HCT116 (cell line): ENCODE measurements around the gene KCNA2. TPM values are rescaled to one million over a fixed set of nuclear protein-coding genes. Genes with fewer than 3 reads are reported as not detected.

Experiments used
- ATAC-seq: fragments of 200-7000 bp; cut with Tn5 transposase; 2 replicates; pipeline ENCODE4 v1.9.1; 2020; ENCODE audit warnings: mild to moderate bottlenecking, moderate library complexity
- BruUV-seq: library from RNA; stranded (reverse); fragments of 400-500 nt; replicated peaks from 2 replicates; lab custom pipeline; 2021; lab: Mats Ljungman, UMichigan
- CTCF ChIA-PET: fragments of 300-600 bp; sonication (Branson Sonifier 250); formaldehyde crosslinking; loops from one replicate; lab custom pipeline; 2021; ENCODE audit warnings: antibody characterized with exemption; lab: Charles Lee
- POLR2A ChIA-PET: fragments of 300-600, 350-600 bp; sonication (Branson Sonifier 250); formaldehyde crosslinking; loops from one replicate; lab custom pipeline; 2021; ENCODE audit warnings: antibody characterized with exemption; lab: Charles Lee
- RAD21 ChIA-PET, 2 experiments: fragments of 300-600 bp; sonication (Branson Sonifier 250); formaldehyde crosslinking; loops; one replicate each; lab custom pipeline; 2023; ENCODE audit warnings: low total read pairs in 2 of 2; ENCODE audit not compliant: uncharacterized antibody in 2 of 2, unreplicated experiment in 2 of 2, low non-redundant PET in 1 of 2; lab: Charles Lee
- DNase-seq: peaks from one replicate; pipeline ENCODE4 v3.0.0-alpha.2; 2010; ENCODE audit warnings: low read depth, low spot score
- H2AFZ ChIP-seq: fragments of 200-600 bp; shearing (Covaris generic), sonication (generic); 2 replicates; pipeline ENCODE4 v1.6.1; 2017; ENCODE audit warnings: low read depth, mixed run types, mixed read lengths, antibody characterized with exemption, low read length; ENCODE audit not compliant: poor library complexity, severe bottlenecking
- H3K27ac ChIP-seq: 2 replicates; pipeline ENCODE4 v1.5.1; 2012; ENCODE audit warnings: low read depth, low read length
- H3K27me3 ChIP-seq: fragments of 200-600 bp; sonication (generic); 2 replicates; pipeline ENCODE4 v1.6.1; 2016; ENCODE audit warnings: mixed run types, low read length, mixed read lengths; ENCODE audit not compliant: insufficient read depth
- H3K36me3 ChIP-seq, 2 experiments: fragments of 200-500 bp in 1 of 2; fragments of 200-600 bp in 1 of 2; sonication (Bioruptor generic) in 1 of 2; sonication (generic) in 1 of 2; 2 replicates each; pipeline versions ENCODE4 v1.5.1 to v1.6.1; 2014 to 2016; ENCODE audit warnings: low read length in 2 of 2, inconsistent platforms in 1 of 2, mixed read lengths in 1 of 2, mixed run types in 1 of 2; ENCODE audit not compliant: insufficient read depth in 2 of 2, control insufficient read depth in 1 of 2
- H3K4me1 ChIP-seq, 2 experiments: fragments of 200-600 bp in 1 of 2; sonication (generic) in 1 of 2; 2 replicates each; pipeline versions ENCODE4 v1.5.1 to v1.6.1; 2012 to 2017; ENCODE audit warnings: low read length in 2 of 2, inconsistent platforms in 1 of 2, mild to moderate bottlenecking in 1 of 2, mixed read lengths in 1 of 2, mixed run types in 1 of 2, moderate library complexity in 1 of 2; ENCODE audit not compliant: insufficient read depth in 2 of 2, control insufficient read depth in 1 of 2
- H3K4me2 ChIP-seq: fragments of 200-600 bp; sonication (generic); 2 replicates; pipeline ENCODE4 v1.6.1; 2017; ENCODE audit warnings: mixed run types, low read length, mixed read lengths
- H3K4me3 ChIP-seq, 2 experiments: fragments of 200-600 bp in 1 of 2; sonication (generic) in 1 of 2; replicated peaks in 1 of 2; 2 replicates each; pipeline ENCODE4 v1.5.1; 2011 to 2016; ENCODE audit warnings: low read length in 2 of 2, control low read depth in 1 of 2, low read depth in 1 of 2, mild to moderate bottlenecking in 1 of 2, mixed read lengths in 1 of 2, mixed run types in 1 of 2
- H3K79me2 ChIP-seq: fragments of 200-600 bp; sonication (generic); 2 replicates; pipeline ENCODE4 v1.6.1; 2017; ENCODE audit warnings: mild to moderate bottlenecking, mixed run types, low read length, moderate library complexity, mixed read lengths; ENCODE audit not compliant: insufficient read depth
- H3K9ac ChIP-seq: fragments of 200-600 bp; sonication (generic); 2 replicates; pipeline ENCODE4 v1.6.1; 2016; ENCODE audit warnings: low read length, mixed read lengths
- H3K9me2 ChIP-seq: fragments of 200-600 bp; sonication (generic), shearing (Covaris generic); 2 replicates; pipeline ENCODE4 v1.6.1; 2017; ENCODE audit warnings: mixed run types, mild to moderate bottlenecking, moderate library complexity; ENCODE audit not compliant: insufficient read depth
- H3K9me3 ChIP-seq, 2 experiments: fragments of 200-500 bp in 1 of 2; fragments of 200-600 bp in 1 of 2; sonication (Bioruptor generic) in 1 of 2; sonication (generic) in 1 of 2; 2 replicates each; pipeline ENCODE4 v1.6.1; 2014 to 2017; ENCODE audit warnings: low read length in 2 of 2, mixed read lengths in 2 of 2, inconsistent platforms in 1 of 2, low read depth in 1 of 2, mild to moderate bottlenecking in 1 of 2, mixed run types in 1 of 2, moderate library complexity in 1 of 2; ENCODE audit not compliant: control insufficient read depth in 1 of 2, insufficient read depth in 1 of 2
- H4K20me1 ChIP-seq: fragments of 200-600 bp; sonication (generic), shearing (Covaris generic); 2 replicates; pipeline ENCODE4 v1.6.1; 2017; ENCODE audit warnings: mixed run types, mild to moderate bottlenecking, moderate library complexity; ENCODE audit not compliant: insufficient read depth
- EZH2 ChIP-seq: fragments of 200-600 bp; sonication (generic); IDR thresholded peaks from 2 replicates; pipeline ENCODE4 v1.6.1; 2017; ENCODE audit warnings: antibody characterized with exemption, mixed run types
- EZH2phosphoT487 ChIP-seq: fragments of 200-600 bp; IDR thresholded peaks from 2 replicates; pipeline ENCODE4 v1.6.1; 2018; ENCODE audit warnings: antibody characterized with exemption, borderline replicate concordance
- MAX ChIP-seq: IDR thresholded peaks from 2 replicates; pipeline ENCODE4 v1.6.1; 2012
- RAD21 ChIP-seq: IDR thresholded peaks from 2 replicates; pipeline ENCODE4 v1.6.1; 2012; ENCODE audit warnings: low read depth, mild to moderate bottlenecking
- SP1 ChIP-seq: IDR thresholded peaks from 2 replicates; pipeline ENCODE4 v1.6.1; 2012; ENCODE audit warnings: low read depth
- SRF ChIP-seq: IDR thresholded peaks from 2 replicates; pipeline ENCODE4 v1.6.1; 2012; ENCODE audit warnings: low read depth
- ZBTB33 ChIP-seq: IDR thresholded peaks from 2 replicates; pipeline ENCODE4 v1.6.1; 2011; ENCODE audit warnings: mild to moderate bottlenecking, low read length, moderate library complexity; ENCODE audit not compliant: insufficient replicate concordance; ENCODE audit errors: extremely low read depth
- intact Hi-C: fragments of 100-400 bp; cut with micrococcal nuclease; formaldehyde crosslinking; loops from 2 replicates; pipeline ENCODE4 v1.10.0; 2022
- total RNA-seq: library from RNA; stranded (reverse); gene quantifications from one replicate; pipeline ENCODE4 v1.2.1, GENCODE V29; 2021; ENCODE audit not compliant: unreplicated experiment

The KCNA2 gene
- total RNA-seq, 1 experiment from 2014 or later = not detected

GRCh38 chr1:110576441-110576840 lies 29.7 kb downstream of the KCNA2 start:
- CTCF ChIA-PET = no interaction called here
- POLR2A ChIA-PET = no interaction called here

More at GRCh38 chr1:110576441-110576840, 29.7 kb downstream of the KCNA2 start:
- ATAC-seq (no peak), DNase-seq (no peak)
- Histone ChIP-seq H3K27ac (no peak overlapping the region), H3K79me2 (no peaks in the 10 kb centered on the region), H2AFZ (no peak overlapping the region), H3K9ac (no peak overlapping the region), H3K9me3 (no peaks in the 10 kb centered on the region), H3K4me3 (no peak overlapping the region), H3K27me3 (peaks cover 33% of the 10 kb centered on the region), H3K9me2 (no peaks in the 10 kb centered on the region), H4K20me1 (no peaks in the 10 kb centered on the region; the same call in 1 of the 2 replicates), H3K36me3 (no peaks in the 10 kb centered on the region), H3K4me2 (no peak overlapping the region), H3K4me1 (no peaks in the 10 kb centered on the region)
- intact Hi-C loops = no loop called here
- no TSS peak for BruUV-seq
- TF ChIP-seq RAD21 = no peak
- TF ChIP-seq MAX = no peak
- TF ChIP-seq EZH2phosphoT487 = no peak
- TF ChIP-seq SRF = no peak
- no peak for TF ChIP-seq ZBTB33
- no peak for TF ChIP-seq SP1
- no peak for TF ChIP-seq EZH2
- RAD21 ChIA-PET = no interaction called here
